ENCODE results near the gene NOD1. TPM values are rescaled to one million over a fixed set of nuclear protein-coding genes. Genes with fewer than 3 reads are reported as not detected.

Gene NOD1
- total RNA-seq, 1 donor from 2014 or later = 7.8 TPM

- Histone ChIP-seq H3K36me3 (ENCODE audit: control insufficient read depth, insufficient read depth, low read length) (no peaks in the 10 kb centered on the region), H3K4me3 (ENCODE audit: low read depth, low read length) (no peak overlapping the region), H3K27me3 (ENCODE audit: control insufficient read depth, insufficient read depth, low read length) (no peaks in the 10 kb centered on the region)
- TF ChIP-seq CTCF (IDR thresholded peaks at IDR 0.05; ENCODE audit: insufficient read depth, low read length, poor library complexity, severe bottlenecking) = no peak
- DNase-seq (ENCODE audit: low read depth) = no peak
Observed at GRCh38 chr7:30451539-30452279, 26.9 kb downstream of the NOD1 start.

GRCh38 chr7:30450983-30451497, 27.5 kb downstream of the NOD1 start:
- no peak overlapping the region for H3K4me3 ChIP-seq (ENCODE audit: low read depth, low read length)
- TF ChIP-seq CTCF (IDR thresholded peaks at IDR 0.05; ENCODE audit: insufficient read depth, low read length, poor library complexity, severe bottlenecking) = no peak
- DNase-seq (ENCODE audit: low read depth) = no peak
- H3K27me3 ChIP-seq (ENCODE audit: control insufficient read depth, insufficient read depth, low read length) = no peaks in the 10 kb centered on the region
- H3K36me3 ChIP-seq (ENCODE audit: control insufficient read depth, insufficient read depth, low read length) = no peaks in the 10 kb centered on the region

- no peak for TF ChIP-seq CTCF (IDR thresholded peaks at IDR 0.05; ENCODE audit: insufficient read depth, low read length, poor library complexity, severe bottlenecking)
- H3K36me3 ChIP-seq (ENCODE audit: control insufficient read depth, insufficient read depth, low read length) = no peaks in the 10 kb centered on the region
- H3K27me3 ChIP-seq (ENCODE audit: control insufficient read depth, insufficient read depth, low read length) = no peaks in the 10 kb centered on the region
- no peak overlapping the region for H3K4me3 ChIP-seq (ENCODE audit: low read depth, low read length)
- no peak for DNase-seq (ENCODE audit: low read depth)
Observed at GRCh38 chr7:30450240-30450982, 28.2 kb downstream of the NOD1 start.

GRCh38 chr7:30448461-30449189, 30.0 kb downstream of the NOD1 start:
- no peaks in the 10 kb centered on the region for H3K36me3 ChIP-seq (ENCODE audit: control insufficient read depth, insufficient read depth, low read length)
- TF ChIP-seq CTCF (IDR thresholded peaks at IDR 0.05; ENCODE audit: insufficient read depth, low read length, poor library complexity, severe bottlenecking) = no peak
- no peaks in the 10 kb centered on the region for H3K27me3 ChIP-seq (ENCODE audit: control insufficient read depth, insufficient read depth, low read length)
- H3K4me3 ChIP-seq (ENCODE audit: low read depth, low read length) = no peak overlapping the region
- DNase-seq (ENCODE audit: low read depth) = no peak

- no peak for DNase-seq (ENCODE audit: low read depth)
- TF ChIP-seq CTCF (IDR thresholded peaks at IDR 0.05; ENCODE audit: insufficient read depth, low read length, poor library complexity, severe bottlenecking) = no peak
- Histone ChIP-seq H3K27me3 (ENCODE audit: control insufficient read depth, insufficient read depth, low read length) (no peaks in the 10 kb centered on the region), H3K4me3 (ENCODE audit: low read depth, low read length) (no peak overlapping the region), H3K36me3 (ENCODE audit: control insufficient read depth, insufficient read depth, low read length) (no peaks in the 10 kb centered on the region)
Observed at GRCh38 chr7:30447466-30447865, 31.1 kb downstream of the NOD1 start.
